ENCODE data around the gene OGT.

- TF ChIP-seq INSM2 (tag by site-specific recombination; IDR thresholded peaks at IDR 0.05) (no peak), ZNF362 (tag by site-specific recombination; IDR thresholded peaks at IDR 0.05) (no peak), CTCF (tag by site-specific recombination; IDR thresholded peaks at IDR 0.05) (peak; percentile 29; the same call in 1 of the 2 replicates), GLIS1 (tag by site-specific recombination; IDR thresholded peaks at IDR 0.05) (no peak), ZNF513 (tag by site-specific recombination; IDR thresholded peaks at IDR 0.05) (no peak), ZBTB6 (tag by site-specific recombination; IDR thresholded peaks at IDR 0.05) (no peak), ZBTB11 (tag by site-specific recombination; conservative IDR thresholded peaks at IDR 0.05; ENCODE audit: low read depth) (no peak), ZNF830 (tag by site-specific recombination; IDR thresholded peaks at IDR 0.05; ENCODE audit: low read depth) (no peak), ZNF549 (tag by site-specific recombination; IDR thresholded peaks at IDR 0.05) (no peak), ZSCAN18 (tag by site-specific recombination; IDR thresholded peaks at IDR 0.05) (no peak)
Measured at GRCh38 chrX:71622576-71623450, 89.9 kb downstream of the OGT start.

All from HEK293 (cell line).